ENCODE results near the gene TRIM47.

The TRIM47 gene

DNA sequence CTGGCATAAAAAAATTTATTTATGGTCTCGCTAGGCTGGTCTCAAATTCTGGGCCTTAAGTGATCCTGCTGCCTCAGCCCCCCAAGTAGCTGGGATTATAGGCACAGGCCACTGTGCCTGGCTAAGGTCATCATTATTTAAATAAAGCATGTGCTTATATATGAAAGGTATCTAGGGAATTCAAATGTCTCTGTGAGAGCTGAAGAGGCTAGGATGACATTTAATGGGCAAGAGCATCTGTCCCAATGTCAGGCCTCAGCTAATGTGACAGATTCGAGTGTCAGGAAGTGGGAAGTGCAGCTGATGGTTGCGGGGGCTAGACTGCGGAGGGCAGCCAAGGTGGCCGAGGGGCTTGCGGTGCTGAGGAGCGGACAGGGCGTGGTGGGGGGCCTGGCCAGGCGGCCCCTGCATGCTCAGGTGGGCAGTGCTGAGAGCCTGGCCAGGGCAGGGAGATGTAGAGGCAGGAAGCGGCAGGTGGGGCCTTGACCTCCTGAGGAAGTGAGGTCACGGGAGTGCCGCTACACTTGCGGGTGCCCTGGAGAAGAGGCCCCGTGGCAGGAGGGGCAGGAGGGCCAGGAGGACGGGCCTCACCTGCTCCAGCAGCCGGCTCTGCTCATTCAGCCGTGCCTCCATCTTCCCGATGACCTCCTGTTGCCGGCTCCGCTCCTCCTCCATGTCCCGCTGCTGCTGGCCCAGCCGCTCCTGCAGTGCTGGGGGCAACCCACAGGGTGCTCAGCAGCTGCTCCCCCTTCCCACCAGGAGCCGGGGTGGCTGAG is 38.9 kb upstream of the TRIM47 start:
- Histone ChIP-seq H3K27me3 (ENCODE audit: control insufficient read depth, insufficient read depth, low read length) (no peaks in the 10 kb centered on the region), H3K36me3 (ENCODE audit: control insufficient read depth, insufficient read depth, low read length) (no peaks in the 10 kb centered on the region), H3K27ac (ENCODE audit: low read depth, low read length) (no peak overlapping the region), H3K4me3 (ENCODE audit: low read length) (no peak overlapping the region), H3K9ac (ENCODE audit: low read length) (no peak overlapping the region), H3K4me1 (ENCODE audit: control insufficient read depth, insufficient read depth, low read length) (no peaks in the 10 kb centered on the region)

GRCh38 chr17:75915268-75915667 is 36.9 kb upstream of the TRIM47 start:
- peaks cover 3% of the 10 kb centered on the region for H3K36me3 ChIP-seq (ENCODE audit: control insufficient read depth, insufficient read depth, low read length)

GRCh38 chr17:75914643-75915267 is 36.4 kb upstream of the TRIM47 start:
- no peak overlapping the region for H3K9ac ChIP-seq (ENCODE audit: low read length)
- H3K27ac ChIP-seq (ENCODE audit: low read depth, low read length): no peak overlapping the region
- H3K36me3 ChIP-seq (ENCODE audit: control insufficient read depth, insufficient read depth, low read length): peaks cover 3% of the 10 kb centered on the region
- H3K4me1 ChIP-seq (ENCODE audit: control insufficient read depth, insufficient read depth, low read length): no peaks in the 10 kb centered on the region
- H3K27me3 ChIP-seq (ENCODE audit: control insufficient read depth, insufficient read depth, low read length): no peaks in the 10 kb centered on the region
- no peak overlapping the region for H3K4me3 ChIP-seq (ENCODE audit: low read length)

More at GRCh38 chr17:75915268-75915667, 36.9 kb upstream of the TRIM47 start:
- no peak overlapping the region for H3K4me3 ChIP-seq (ENCODE audit: low read length)
- H3K27ac ChIP-seq (ENCODE audit: low read depth, low read length): no peak overlapping the region
- no peaks in the 10 kb centered on the region for H3K4me1 ChIP-seq (ENCODE audit: control insufficient read depth, insufficient read depth, low read length)
- no peak overlapping the region for H3K9ac ChIP-seq (ENCODE audit: low read length)
- H3K27me3 ChIP-seq (ENCODE audit: control insufficient read depth, insufficient read depth, low read length): no peaks in the 10 kb centered on the region

DNA sequence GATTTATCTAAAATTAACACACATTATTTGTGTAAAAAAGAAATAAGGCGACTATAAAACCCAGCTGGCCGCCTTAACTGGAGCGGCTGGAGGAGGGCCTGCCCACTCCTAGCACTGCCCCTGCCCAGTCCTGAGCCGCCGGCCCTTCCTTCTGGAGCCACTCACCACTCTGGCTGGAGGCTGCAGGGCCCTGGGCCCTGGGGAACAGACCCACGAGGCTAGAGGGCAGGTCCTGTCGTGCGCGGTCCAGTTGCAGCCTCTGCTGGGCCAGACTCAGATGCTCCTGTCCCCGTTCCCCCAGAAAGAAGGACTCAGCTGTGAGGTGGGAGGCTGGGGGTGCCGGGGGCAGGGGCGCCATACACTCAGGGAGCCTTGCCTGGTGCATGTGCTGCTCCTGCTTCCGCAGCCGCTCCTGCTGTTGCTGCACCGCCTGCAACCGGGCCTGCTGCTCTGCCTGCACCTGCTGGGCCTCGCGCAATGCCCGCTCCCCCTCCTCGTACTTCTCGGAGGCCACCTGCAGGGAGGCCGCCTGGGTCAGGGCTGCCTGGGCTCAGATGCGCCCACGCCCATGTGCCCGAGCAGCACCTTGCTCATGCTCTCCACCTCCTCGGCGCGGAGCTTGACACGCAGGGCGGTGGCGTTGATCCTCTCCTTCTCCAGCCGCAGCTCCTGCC is 35.3 kb upstream of the TRIM47 start:
- H3K36me3 ChIP-seq (ENCODE audit: control insufficient read depth, insufficient read depth, low read length): peaks cover 3% of the 10 kb centered on the region
- H3K27me3 ChIP-seq (ENCODE audit: control insufficient read depth, insufficient read depth, low read length): no peaks in the 10 kb centered on the region
- H3K4me1 ChIP-seq (ENCODE audit: control insufficient read depth, insufficient read depth, low read length): no peaks in the 10 kb centered on the region
- H3K9ac ChIP-seq (ENCODE audit: low read length): no peak overlapping the region
- no peak overlapping the region for H3K4me3 ChIP-seq (ENCODE audit: low read length)
- H3K27ac ChIP-seq (ENCODE audit: low read depth, low read length): no peak overlapping the region

GRCh38 chr17:75910699-75911098 is 32.3 kb upstream of the TRIM47 start:
- Histone ChIP-seq H3K27ac (ENCODE audit: low read depth, low read length) (no peak overlapping the region), H3K4me1 (ENCODE audit: control insufficient read depth, insufficient read depth, low read length) (no peaks in the 10 kb centered on the region), H3K4me3 (ENCODE audit: low read length) (no peak overlapping the region), H3K9ac (ENCODE audit: low read length) (no peak overlapping the region), H3K27me3 (ENCODE audit: control insufficient read depth, insufficient read depth, low read length) (no peaks in the 10 kb centered on the region), H3K36me3 (ENCODE audit: control insufficient read depth, insufficient read depth, low read length) (peaks cover 3% of the 10 kb centered on the region)

GRCh38 chr17:75909812-75910274 is 31.5 kb upstream of the TRIM47 start:
- Histone ChIP-seq H3K36me3 (ENCODE audit: control insufficient read depth, insufficient read depth, low read length) (peaks cover 3% of the 10 kb centered on the region), H3K4me3 (ENCODE audit: low read length) (no peak overlapping the region), H3K9ac (ENCODE audit: low read length) (no peak overlapping the region), H3K4me1 (ENCODE audit: control insufficient read depth, insufficient read depth, low read length) (no peaks in the 10 kb centered on the region), H3K27ac (ENCODE audit: low read depth, low read length) (no peak overlapping the region), H3K27me3 (ENCODE audit: control insufficient read depth, insufficient read depth, low read length) (no peaks in the 10 kb centered on the region)

GRCh38 chr17:75909051-75909811 is 30.9 kb upstream of the TRIM47 start:
- no peak overlapping the region for H3K4me3 ChIP-seq (ENCODE audit: low read length)
- H3K27me3 ChIP-seq (ENCODE audit: control insufficient read depth, insufficient read depth, low read length): no peaks in the 10 kb centered on the region
- peaks cover 3% of the 10 kb centered on the region for H3K36me3 ChIP-seq (ENCODE audit: control insufficient read depth, insufficient read depth, low read length)
- no peak overlapping the region for H3K9ac ChIP-seq (ENCODE audit: low read length)
- H3K27ac ChIP-seq (ENCODE audit: low read depth, low read length): no peak overlapping the region
- H3K4me1 ChIP-seq (ENCODE audit: control insufficient read depth, insufficient read depth, low read length): no peaks in the 10 kb centered on the region

- Histone ChIP-seq H3K9ac (ENCODE audit: low read length) (no peak overlapping the region), H3K4me3 (ENCODE audit: low read length) (no peak overlapping the region), H3K4me1 (ENCODE audit: control insufficient read depth, insufficient read depth, low read length) (peaks cover 2% of the 10 kb centered on the region), H3K36me3 (ENCODE audit: control insufficient read depth, insufficient read depth, low read length) (peaks cover 3% of the 10 kb centered on the region), H3K27ac (ENCODE audit: low read depth, low read length) (no peak overlapping the region), H3K27me3 (ENCODE audit: control insufficient read depth, insufficient read depth, low read length) (no peaks in the 10 kb centered on the region)
Measured at GRCh38 chr17:75908201-75908600, 29.8 kb upstream of the TRIM47 start.

DNA sequence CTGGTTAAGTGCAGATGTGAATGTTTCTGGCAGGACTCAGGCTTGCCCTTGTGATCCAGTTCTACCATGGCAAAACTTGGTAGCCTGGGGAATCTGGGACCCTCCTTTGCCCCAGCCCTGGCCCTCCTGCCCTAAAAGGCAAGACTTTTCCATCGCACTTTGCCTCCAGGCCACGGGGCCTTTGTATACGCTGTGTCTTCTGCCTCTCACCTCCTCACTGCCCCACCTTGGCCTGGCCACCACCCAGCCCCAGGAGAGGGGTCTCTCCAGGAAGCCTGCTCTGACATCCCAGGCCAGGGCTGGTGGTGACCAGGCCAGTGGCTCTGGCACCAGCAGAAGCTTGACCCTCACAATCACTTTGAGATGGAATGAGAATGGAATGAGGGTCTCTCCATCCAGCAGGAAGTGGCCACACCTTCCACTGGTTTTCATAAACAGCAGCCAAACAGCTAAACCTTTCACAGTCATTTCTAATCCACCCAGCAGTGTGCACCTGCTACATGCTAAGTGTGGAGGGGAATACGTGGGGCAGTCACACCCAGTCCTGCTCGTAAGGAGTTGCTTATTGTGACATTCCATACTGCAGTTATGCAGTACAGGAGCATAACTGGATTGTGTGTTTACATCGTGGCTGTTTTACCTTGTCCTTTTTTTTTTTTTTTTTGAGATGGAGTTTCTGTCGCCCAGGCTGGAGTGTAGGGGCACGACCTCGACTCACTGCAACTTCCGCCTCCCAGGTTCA is 27.9 kb upstream of the TRIM47 start:
- Histone ChIP-seq H3K4me3 (ENCODE audit: low read length) (no peak overlapping the region), H3K36me3 (ENCODE audit: control insufficient read depth, insufficient read depth, low read length) (peaks cover 6% of the 10 kb centered on the region), H3K27me3 (ENCODE audit: control insufficient read depth, insufficient read depth, low read length) (no peaks in the 10 kb centered on the region), H3K27ac (ENCODE audit: low read depth, low read length) (no peak overlapping the region), H3K4me1 (ENCODE audit: control insufficient read depth, insufficient read depth, low read length) (peaks cover 2% of the 10 kb centered on the region), H3K9ac (ENCODE audit: low read length) (no peak overlapping the region)

DNA sequence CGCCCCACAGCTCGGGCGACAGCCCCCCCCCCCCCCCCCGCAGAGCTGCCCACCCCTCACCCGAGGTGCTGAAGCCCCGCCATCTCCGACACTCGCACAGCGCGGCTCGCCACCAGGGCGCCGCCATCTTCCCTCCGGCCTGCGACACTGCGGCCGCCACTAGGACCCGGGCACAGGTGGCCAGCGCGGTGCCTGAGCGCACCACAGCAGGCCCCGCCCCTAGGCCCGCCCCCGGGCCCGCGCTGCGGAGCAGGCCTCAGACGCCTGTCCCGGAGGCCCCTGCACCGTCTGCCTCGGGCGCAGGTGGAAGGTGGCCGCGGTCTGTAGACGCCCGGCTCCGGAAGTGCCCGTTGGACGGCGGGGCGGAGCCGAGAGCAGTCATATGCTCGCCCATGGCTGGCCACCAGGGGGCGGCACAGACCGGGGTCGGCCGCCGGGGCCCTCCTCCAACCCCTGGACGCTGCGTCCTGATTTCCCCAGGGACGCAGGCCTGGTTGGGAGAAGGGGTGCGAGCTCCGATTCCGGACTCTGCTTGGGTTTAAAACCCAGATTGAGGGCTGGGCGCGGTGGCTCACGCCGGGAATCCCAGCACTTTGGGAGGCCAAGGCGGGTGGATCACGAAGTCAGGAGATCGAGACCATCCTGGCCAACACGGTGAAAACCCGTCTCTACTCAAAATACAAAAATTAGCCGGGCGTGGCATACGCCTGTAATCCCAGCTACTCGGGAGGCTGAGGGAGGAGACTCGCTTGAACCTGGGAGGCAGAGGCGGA is 26.6 kb upstream of the TRIM47 start, which contains the start of gene MRPL38:
MRPL38 (minus strand) TSS at position 136 of the 773 bp plus-strand sequence; CDS start at position 127, 9 bp downstream.
- H3K36me3 ChIP-seq (ENCODE audit: control insufficient read depth, insufficient read depth, low read length): peaks cover 17% of the 10 kb centered on the region
- peaks cover 2% of the 10 kb centered on the region for H3K4me1 ChIP-seq (ENCODE audit: control insufficient read depth, insufficient read depth, low read length)
- peak within 1 kb of the TSS; percentile 76 for H3K4me3 ChIP-seq (ENCODE audit: low read length)
- H3K27me3 ChIP-seq (ENCODE audit: control insufficient read depth, insufficient read depth, low read length): no peaks in the 10 kb centered on the region
- H3K9ac ChIP-seq (ENCODE audit: low read length): peak within 1 kb of the TSS; percentile 52
- peak within 1 kb of the TSS; percentile 94 for H3K27ac ChIP-seq (ENCODE audit: low read depth, low read length)

DNA sequence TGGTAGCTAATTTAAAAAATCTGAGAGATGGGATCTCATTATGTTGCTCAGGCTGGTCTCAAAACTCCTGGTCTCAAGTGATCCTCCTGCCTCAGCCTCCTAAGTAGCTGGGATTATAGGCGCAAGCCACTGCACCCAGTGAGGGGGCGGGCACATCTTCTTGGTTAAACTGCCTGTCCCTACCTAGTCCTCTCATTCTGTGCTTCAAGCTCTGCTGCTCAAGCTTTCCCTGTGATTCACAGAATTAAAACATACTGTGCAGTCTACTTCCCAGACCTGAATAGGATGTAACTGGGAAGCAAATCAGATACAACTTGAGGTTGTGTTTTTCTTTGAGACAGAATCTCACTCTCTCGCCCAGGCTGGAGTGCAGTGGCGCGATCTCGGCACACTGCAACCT is 24.0 kb upstream of the TRIM47 start:
- Histone ChIP-seq H3K36me3 (ENCODE audit: control insufficient read depth, insufficient read depth, low read length) (peaks cover 29% of the 10 kb centered on the region), H3K9ac (ENCODE audit: low read length) (no peak overlapping the region), H3K4me3 (ENCODE audit: low read length) (no peak overlapping the region), H3K27ac (ENCODE audit: low read depth, low read length) (no peak overlapping the region), H3K4me1 (ENCODE audit: control insufficient read depth, insufficient read depth, low read length) (peaks cover 2% of the 10 kb centered on the region), H3K27me3 (ENCODE audit: control insufficient read depth, insufficient read depth, low read length) (no peaks in the 10 kb centered on the region)

Measured in rectal smooth muscle tissue (tissue), 1 donor.